SH-SY5Y (cell line): ENCODE results near the gene GNG7.

ENCODE experiments used
- GATA2 ChIP-seq: IDR thresholded peaks from 2 replicates; pipeline ENCODE4 v1.6.1; 2011; ENCODE audit warnings: mild to moderate bottlenecking, low read depth, low read length
- GATA3 ChIP-seq: IDR thresholded peaks from 2 replicates; pipeline ENCODE4 v1.6.1; 2011; ENCODE audit warnings: low read depth, mild to moderate bottlenecking, low read length, moderate library complexity

DNA sequence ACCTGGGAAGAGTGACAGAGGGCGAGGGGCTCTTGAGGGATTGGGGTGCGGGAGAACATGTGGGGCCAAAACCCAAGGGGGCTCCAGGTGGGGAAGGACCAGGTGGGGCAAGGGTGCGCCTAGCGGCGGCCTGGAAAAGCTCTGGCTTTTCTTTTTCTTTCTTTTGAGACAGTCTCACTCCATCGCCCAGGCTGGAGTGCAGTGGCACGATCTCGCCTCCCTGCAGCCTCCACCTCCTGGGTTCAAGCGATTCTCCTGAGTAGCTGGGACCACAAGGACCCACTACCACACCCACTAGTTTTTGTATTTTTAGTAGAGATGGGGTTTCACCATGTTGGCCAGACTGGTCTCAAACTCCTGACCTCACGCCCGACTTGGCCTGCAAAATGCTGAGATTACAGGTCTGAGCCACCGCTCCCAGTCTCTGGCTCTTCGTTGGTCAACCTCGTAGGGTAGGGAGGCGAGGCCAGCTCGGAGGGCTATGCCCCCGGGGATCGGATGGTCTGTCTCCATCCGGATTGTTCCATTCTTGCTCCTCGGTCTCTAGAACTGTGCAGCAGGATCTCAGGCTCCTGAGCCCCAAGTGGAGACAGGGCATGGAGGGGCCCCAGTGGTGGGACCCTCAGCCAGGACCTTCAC is 222.8 kb downstream of the GNG7 start:
- TF ChIP-seq GATA2, result no peak
- no peak for TF ChIP-seq GATA3
